ENCODE data around the gene HYI.

Gene HYI

DNA sequence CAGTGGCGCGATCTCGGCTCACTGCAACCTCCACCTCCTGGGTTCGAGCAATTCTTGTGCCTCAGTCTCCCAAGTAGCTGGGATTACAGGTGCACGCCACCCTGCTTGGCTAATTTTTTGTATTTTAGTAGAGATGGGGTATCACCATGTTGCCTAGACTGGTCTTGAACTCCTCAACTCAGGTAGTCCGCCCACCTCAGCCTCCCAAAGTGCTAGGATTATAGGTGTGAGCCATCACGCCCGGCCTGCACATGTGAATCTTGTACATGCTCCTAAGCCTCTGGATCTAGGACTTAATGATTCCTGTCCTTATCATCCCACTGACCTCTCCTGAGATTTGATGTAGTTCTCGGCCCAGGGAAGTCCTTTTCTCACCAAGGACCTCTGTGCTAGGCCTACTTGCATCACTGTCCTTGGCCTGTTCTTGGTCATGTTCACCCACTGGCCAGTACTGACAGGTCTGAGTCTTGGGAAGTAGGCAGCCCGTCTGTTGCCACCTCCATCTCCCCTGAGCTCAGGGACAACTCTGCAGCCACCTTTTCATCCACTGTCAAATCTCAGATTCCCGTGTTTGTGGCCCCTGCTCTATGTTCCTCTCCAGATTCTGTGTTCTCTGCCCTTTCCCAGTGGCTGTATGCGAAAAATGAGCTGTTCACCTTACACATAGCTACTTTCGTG lies 9.4 kb downstream of the HYI start:
- DNase-seq (ENCODE audit: low read depth, low spot score): no peak

DNA sequence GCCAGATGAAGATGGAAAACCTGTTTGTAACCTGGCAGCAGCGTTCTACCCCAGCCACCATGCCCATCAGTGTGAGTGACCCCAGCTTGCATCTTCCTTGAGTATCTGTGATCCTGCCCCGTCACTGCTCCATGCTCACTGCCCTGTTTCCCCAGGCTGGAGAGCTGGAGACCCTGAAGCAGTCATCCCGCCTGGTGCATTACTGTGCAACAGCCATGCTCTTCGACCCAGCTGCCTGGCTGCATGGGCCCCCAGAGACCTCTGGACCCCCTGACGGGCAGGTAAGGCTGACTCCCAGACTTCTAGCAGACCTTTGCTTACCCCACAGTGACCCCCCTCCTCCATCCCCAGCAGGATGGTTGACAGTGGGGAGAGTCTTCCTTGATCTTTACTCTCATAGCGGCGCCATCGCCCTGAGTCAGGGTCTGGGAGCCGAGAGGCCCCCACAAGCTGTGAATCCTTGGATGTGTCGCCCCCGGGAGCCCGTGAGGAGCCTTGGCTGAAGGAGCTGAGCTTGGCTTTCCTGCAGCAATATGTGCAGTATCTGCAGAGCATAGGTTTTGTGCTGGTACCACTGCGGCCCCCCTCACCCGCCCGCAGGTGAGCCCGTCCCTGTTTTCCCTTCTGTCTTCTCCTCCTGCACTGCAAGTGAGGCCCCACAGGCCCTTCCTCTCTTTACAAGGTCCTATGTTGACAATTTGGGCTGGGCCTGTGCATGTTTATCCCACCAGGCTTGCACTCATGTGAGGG lies 10.4 kb downstream of the HYI start:
- no peak for DNase-seq (ENCODE audit: low read depth, low spot score)

DNA sequence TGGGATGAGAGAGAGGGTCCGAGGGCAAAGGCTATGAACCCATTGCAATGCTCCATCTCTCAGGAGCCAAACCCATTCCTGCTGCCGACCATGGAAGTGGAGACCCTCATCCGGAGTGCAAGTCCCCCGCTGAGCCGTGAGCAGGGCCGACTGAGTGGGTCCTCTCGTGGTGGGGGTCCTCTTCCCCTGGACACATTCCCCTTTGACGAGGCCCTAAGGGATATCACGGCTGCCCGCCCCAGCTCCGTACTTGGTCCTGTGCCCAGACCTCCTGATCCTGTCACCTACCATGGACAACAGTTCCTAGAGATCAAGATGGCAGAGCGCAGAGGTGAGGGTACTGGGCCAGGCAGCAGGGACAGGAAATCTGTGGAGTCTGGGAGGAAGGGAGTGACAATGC lies 11.0 kb downstream of the HYI start:
- no peak for DNase-seq (ENCODE audit: low read depth, low spot score)

DNA sequence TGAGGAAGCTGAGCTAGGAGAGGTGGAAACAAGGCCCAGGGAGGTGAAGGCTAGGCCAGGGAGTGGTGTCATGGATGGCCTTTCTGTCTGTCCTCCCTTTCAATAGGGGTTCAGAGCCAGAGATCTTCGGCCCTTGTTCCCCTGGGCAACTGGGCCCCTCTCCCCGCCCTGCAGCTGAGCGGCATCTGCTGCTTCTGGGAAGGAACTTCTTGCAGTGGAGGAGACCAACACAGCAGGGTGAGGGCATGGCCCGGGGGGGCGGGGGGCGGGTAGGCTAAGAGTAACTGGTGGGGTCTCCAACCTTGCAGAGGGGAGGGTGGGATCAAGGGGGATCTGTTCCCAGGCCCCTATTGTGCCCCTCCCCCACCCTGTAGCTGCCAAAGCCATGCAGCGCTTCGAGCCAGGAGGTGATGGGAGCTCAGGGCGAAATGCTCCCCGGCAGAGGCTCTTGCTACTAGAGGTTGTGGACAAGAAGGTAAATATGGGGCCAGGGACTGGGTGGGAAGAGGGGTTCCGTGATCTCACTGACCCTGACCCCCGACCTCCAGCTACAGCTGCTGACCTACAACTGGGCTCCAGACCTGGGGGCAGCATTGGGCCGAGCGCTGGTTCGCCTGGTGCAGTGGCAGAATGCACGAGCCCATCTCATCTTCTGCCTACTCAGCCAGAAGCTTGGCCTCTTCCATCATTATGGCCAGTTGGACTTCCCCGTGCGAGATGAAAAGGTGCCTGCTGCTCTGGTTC lies 11.7 kb downstream of the HYI start:
- no peak for DNase-seq (ENCODE audit: low read depth, low spot score)

DNA sequence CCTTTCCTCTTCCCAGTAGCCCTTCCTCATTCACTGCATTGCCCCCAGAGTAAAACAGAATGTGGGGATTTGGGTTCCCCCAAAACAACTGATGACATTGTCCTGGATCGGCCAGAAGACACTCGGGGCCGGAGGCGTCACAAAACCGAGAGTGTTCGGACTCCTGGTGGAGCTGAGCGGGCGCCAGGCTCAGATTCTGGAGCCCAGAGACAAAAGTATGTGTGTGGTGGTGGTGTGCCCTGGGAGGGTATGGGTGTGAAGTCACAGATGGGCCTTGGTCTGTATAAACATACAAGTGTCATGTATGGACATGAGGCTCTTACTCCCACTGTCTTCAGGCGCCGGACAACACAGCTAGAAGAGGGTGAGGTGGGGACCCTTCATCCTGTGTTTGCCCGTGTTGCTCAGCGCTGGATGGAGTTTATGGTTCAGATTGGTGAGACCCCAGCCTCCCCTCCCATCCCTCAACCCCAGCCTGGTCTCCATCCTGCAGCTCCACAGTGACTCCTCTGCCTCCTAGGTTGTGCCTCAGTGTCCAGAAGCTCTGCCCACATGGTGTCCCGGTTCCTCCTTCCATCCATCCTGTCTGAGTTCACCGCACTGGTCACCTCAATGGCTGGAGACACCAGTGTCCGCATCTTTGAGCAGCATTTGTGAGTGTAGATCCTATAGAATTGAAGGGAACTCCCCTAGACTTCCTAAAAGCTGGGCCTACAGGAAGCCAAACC lies 12.4 kb downstream of the HYI start:
- no peak for DNase-seq (ENCODE audit: low read depth, low spot score)

DNA sequence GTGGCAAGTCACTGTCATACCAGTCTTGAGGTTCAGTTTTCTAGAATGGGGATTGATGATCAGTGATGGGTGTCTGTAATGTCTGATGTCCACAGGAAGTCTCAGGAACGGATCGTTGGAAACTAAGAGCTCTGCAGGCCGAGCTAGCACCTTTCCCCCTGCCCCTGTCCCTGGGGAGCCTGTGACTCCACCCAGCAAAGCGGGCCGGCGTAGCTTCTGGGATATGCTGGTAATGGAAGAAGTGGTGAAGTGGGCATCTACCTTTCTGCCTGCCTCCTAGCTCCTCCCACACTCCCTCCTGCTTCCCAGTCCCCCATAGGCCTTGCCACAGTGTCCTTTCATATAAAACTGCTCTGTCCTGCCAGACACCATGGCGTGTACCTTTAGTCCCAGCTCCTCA lies 13.4 kb downstream of the HYI start:
- no peak for DNase-seq (ENCODE audit: low read depth, low spot score)

DNA sequence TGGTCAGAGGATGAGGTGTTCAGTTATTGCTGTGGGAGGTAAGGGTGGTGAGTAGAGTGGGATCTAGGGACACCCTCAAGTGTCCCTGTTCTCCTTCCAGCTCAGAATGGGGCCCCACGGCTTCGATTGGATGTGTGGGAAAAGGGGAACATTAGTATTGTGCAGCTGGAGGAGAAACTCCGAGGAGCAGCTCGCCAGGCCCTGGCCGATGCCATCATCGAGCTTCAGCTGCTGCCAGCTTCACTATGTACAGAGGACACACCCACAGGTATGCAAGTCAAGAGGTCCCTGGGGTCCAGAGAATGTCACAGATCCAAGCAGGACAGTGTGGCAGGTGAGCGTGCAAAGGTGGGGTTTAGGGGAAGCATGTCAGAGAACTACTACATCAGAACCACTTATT lies 13.9 kb downstream of the HYI start:
- no peak for DNase-seq (ENCODE audit: low read depth, low spot score)

DNA sequence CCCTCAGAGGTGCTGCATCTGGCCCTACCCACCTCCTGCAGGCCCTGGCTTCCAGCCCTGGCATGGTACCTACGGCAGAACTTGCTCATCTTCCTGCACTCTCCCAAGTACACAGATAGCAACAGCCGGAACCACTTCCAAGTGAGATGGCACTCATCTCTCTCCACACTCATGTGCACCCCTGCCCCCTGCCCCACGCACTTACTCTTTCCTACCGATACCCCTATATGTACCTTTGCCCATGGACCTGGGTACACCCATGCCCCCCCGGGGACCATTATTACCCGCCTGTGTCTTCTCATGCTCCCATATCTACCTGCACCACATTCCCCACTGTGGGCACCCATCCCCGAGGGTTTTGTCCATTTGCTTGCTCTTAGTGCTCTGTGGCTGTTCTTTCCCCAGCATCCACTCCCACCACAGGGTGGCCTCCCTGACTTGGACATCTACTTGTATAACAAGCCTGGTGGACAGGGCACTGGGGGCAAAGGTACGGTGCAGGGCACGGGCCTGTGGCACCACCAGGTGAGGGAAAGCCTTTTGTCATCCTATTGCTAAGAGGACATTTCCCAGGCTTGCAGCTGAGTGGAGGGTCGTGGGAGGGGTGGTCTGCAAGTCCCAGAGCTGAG lies 14.7 kb downstream of the HYI start:
- DNase-seq (ENCODE audit: low read depth, low spot score): no peak

DNA sequence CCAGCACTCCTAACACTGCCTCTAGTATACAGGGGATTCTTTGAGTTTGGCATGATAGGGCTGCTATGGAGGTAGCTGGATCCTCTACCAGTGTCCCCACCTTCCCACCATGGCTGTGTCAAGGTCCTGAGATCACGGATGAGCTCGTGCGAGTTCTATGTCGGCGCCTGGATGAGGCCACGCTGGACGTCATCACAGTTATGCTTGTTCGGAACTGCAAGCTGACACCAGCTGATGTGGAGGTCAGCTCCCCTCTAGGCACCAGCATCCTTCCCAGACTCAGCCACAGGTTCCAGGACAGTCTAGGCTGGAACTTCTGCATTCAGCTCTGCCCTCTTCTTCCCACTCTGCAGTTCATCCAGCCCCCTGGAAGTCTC lies 15.2 kb downstream of the HYI start:
- no peak for DNase-seq (ENCODE audit: low read depth, low spot score)

DNA sequence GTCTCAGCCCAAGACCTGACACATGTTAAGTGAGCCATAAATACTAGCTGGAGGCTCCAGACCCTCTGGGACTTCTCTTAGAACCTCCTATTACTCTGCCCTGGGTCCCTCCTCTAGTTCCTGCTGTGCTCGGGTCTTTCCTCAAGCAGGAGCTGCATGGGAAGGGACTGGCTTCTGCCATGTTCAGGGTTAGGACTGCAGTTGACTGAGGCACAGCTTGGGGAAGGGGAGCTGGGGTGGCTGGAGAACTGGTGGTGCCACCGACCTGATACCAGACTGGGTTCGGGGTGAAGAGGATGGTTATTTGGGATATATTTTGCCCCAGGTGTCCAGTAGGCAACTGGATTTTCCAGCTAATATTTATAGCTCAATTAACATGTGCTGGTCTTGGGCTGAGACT lies 15.7 kb downstream of the HYI start:
- DNase-seq (ENCODE audit: low read depth, low spot score): no peak

DNA sequence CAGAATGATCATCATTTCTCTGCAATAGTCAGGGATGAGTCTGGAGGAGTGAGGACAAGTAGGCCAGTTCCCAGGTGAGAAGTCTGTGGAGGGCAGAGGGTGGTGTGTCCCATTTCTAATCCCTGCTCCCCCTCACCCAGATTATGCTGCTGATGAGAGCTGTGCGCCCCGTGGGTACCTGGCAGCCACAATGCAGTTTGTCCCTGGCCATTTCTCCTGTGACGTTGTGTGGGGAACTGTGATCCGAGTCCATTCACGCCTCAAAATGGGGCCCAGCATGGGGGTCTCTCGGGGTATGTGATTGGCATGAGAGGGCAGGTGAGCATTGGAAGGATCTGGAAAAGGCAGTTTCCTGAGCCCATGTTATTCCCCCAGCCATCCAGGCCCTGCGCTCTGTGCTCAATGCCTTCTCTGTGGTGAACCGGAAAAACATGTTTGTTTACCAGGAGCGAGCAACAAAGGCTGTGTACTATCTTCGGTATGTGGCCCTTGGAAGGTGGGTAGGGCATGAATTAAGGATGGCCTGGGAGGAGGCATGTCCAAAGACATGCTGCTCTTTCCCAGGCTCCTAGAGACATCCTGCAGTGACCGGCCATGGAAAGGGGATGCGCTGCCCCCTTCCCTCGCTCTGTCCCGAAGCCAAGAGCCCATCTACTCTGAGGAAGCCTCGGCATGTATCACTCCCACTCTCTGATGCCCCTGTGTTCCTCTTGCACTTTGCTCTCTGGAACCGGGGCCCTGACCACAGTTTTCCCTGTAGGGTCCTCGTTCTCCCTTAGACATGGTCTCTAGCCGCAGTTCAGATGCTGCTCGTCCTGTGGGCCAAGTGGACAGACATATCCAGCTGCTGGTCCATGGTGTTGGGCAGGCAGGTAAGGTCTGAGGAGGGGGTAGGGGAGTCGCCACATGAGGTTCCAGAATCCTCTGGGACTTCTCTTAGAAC lies 16.4 kb downstream of the HYI start:
- no peak for DNase-seq (ENCODE audit: low read depth, low spot score)

DNA sequence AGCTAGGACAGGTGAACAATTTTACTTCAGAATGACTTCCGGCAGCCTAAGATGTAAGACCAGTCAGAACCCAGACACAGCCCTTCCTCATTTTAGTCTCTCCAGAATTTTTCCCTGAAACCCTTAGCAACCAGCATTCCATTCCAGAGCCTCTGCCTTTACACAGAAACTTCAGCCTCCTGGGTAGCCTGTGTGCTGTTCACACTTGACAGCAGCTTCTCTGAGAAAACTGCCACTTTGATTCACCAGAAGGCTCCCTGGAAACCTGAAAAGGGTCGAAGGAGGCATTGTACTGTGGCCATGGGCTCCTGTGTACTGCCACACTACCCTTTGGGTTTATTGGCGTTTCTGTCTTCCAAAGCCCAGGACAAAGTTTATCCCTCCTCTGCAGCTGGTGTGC lies 17.4 kb downstream of the HYI start:
- no peak for DNase-seq (ENCODE audit: low read depth, low spot score)

DNA sequence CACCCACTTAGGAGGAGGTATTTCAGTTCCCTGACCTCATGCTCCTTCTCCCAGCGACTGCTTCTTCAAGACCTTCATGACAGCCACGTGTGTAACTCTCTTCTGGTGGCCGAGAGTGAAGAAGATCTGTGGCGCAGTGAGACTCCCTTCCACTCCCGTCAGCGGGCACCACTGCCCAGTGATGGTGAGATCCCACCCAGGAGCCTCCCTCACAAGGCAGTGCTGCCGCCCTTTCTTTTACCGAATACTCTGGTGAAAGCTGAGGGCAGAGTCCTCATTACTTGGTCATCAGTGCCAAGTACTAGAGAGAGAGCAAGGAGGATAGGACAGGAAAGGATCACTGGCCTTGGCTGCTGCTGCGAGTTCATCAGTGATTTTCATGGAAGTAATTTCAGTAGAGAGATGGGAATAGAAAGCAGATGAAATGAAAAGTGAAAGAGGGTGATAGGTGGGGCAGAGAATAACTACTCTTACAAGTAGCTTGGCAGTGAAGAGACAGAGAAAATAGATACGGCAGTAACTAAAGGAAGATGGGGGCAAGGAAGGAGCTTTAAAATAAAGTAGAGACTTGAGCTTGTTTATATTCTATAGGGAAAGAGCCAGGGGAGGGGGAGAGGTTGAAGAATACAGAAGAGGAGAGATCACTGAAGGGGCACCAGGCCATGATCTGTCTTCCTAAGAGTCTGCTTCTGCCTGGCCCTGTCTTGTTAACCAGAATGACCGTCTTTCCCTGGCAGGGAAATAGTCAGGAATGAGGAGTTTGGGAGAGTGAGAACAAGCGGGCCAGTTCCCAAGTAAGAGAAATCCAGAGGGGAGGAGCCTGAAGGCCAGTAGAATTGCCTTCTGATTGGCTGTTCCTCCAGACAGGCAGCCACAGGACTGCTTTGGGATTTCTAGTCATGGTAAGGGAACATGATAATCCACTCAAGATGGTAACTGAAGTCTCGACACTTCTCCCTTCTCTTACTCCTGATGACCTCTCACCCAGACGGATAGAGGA lies 18.3 kb downstream of the HYI start:
- DNase-seq (ENCODE audit: low read depth, low spot score): no peak

DNA sequence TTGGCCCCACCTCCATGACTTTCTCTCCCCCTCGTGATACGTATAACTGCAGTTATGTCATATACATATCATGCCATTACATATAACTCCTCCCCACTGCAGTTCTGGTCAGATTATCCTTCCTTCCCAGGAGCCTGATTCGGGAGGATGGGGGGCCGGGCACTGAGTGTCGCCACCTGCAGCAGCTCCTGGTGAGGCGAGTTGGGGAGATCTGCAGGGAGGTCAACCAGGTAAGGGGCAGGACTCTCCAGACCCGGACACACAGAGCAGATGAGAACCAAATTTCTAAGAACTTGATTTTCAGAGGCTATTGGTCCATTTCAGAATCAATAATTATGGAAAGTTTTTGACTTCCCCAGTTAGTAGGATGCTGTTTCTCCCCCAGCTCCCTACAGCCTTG lies 19.5 kb downstream of the HYI start:
- DNase-seq (ENCODE audit: low read depth, low spot score): no peak

DNA sequence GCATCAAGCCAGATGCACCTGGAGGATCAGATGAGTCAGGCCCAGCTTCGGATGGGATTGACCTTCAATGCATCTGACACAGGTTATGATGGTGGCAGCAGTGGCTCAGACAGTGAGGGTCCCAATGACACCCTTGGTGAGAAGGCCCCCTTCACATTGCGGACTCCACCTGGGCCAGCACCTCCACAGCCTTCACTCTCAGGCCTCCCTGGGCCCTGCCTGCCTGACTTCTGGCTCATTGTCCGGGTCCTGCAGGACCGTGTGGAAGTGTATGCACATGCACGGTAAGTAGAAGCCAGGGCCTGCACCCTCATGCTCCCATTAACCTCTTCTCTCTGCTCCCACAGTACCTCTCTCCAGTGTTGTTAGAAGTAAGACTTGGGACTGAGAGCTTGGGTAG lies 20.8 kb downstream of the HYI start:
- no peak for DNase-seq (ENCODE audit: low read depth, low spot score)

DNA sequence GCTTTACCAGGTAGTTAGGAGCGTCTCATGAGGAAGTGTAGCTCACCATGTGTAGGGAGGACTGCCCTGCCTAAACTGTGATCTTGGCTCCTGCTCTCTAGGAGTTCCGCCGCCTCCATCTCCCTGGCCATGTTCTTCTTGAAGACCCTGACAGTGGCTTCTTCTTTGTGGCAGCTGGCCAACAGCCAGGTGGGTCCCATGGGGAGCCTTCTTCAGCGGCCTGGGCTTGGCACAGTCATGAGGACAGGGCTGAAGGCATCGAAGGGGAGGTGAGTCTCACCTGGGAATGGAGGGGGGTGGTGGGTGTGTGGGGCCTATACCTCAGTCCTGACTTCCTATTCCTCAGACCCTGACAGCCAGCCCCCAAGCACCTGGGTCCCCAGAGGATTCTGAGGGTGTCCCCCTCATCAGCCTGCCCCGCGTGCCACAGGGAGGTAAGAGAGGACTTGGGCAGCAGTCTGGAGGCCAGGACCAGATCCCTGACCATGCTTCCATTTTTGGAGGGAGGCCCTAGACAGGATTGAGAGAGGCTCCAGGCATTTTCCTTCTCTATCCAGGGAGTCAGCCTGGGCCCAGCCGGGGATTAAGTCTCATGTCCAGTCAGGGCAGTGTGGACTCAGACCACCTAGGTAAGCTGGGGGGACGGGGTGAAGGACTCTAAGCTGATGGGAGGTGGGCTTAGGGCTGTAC lies 21.4 kb downstream of the HYI start:
- DNase-seq (ENCODE audit: low read depth, low spot score): no peak

DNA sequence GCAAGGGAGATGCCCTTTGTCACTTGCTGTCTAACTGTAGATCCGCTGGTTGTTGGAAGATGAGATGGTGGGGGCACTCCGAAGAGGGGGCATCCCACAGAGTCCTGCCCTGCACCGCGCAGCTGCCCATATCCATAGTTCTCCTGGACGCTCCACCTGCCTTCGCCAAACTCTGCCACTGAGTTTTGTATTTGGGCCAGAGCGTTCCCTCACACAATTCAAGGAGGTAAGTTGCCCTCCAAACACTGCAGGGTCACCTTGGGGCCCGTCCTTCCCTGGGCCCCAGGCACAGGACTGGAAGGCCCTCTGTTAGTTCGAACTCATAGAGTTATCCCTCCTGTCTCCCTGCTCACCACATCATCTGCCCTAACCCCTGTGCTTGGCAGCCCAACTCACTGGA lies 22.1 kb downstream of the HYI start:
- no peak for DNase-seq (ENCODE audit: low read depth, low spot score)

DNA sequence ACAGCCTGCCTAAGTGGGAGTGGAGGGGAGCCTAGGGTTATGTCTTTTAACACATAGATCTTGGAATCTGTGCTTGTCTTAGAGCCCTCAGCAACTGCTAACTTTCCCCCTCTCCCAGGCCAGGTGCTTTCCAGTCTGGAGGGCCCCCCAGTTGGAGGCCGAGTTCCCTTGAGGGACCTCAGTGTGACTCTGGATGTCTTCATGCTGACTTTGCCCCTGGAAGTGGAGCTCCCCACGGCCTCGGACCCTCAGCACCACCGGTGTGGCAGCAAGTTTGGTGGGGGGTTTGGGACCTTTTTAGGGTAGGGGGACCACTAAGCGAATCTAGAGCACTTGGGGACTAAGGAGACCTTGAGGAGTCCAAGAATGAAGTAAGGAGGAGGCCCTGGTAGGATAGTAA lies 22.9 kb downstream of the HYI start:
- no peak for DNase-seq (ENCODE audit: low read depth, low spot score)

DNA sequence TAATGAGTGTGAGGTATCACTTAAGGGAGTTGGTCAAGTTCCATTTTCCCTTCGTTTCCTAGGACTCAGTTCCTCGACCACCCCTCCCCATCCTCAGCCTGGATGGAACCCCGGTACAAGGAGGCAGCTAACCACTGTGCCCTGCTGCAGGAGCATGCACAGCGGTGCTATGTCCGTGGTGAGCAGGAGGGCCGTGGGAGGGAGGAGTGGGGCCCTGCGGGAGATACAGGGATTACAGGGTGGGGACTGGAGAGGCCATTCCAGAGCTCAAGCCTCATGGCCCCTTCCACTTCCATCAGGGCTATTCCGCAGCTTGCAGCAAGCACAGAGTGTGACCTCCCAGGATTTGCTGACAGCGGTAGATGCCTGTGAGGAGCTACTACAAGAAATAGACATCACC lies 25.8 kb downstream of the HYI start:
- no peak for DNase-seq (ENCODE audit: low read depth, low spot score)

All from activated naive CD8-positive, alpha-beta T cell treated with anti-CD3 and anti-CD28 coated beads, Interleukin-2, amount 50 U/mL, for 16 hours (primary cell).